ENCODE results near the gene TLL1.

TLL1 gene

GRCh38 chr4:165982934-165983333, 109.9 kb downstream of the TLL1 start:
- DNase-seq = no peak

GRCh38 chr4:165986956-165987698, 114.1 kb downstream of the TLL1 start:
- no peak for DNase-seq

GRCh38 chr4:165991325-165992180, 118.5 kb downstream of the TLL1 start:
- no peak for DNase-seq

GRCh38 chr4:165992283-165992682, 119.2 kb downstream of the TLL1 start:
- no peak for DNase-seq

GRCh38 chr4:165994701-165995100, 121.7 kb downstream of the TLL1 start:
- DNase-seq = no peak

- no peak for DNase-seq
Measured at GRCh38 chr4:166003811-166004210, 130.8 kb downstream of the TLL1 start.

GRCh38 chr4:166006217-166006616, 133.2 kb downstream of the TLL1 start:
- no peak for DNase-seq

GRCh38 chr4:166008510-166008909, 135.5 kb downstream of the TLL1 start:
- DNase-seq = no peak

- DNase-seq = no peak
Measured at GRCh38 chr4:166012129-166013030, 139.3 kb downstream of the TLL1 start.

GRCh38 chr4:166014411-166014810, 141.4 kb downstream of the TLL1 start:
- DNase-seq = no peak

- no peak for DNase-seq
Measured at GRCh38 chr4:166017804-166018203, 144.8 kb downstream of the TLL1 start.

GRCh38 chr4:166019441-166020220, 146.6 kb downstream of the TLL1 start:
- DNase-seq = no peak

- DNase-seq = no peak
Measured at GRCh38 chr4:166021617-166022016, 148.6 kb downstream of the TLL1 start.

GRCh38 chr4:166034965-166035364, 161.9 kb downstream of the TLL1 start:
- DNase-seq = no peak

GRCh38 chr4:166039822-166040221, 166.8 kb downstream of the TLL1 start:
- no peak for DNase-seq

- no peak for DNase-seq
Measured at GRCh38 chr4:166042510-166043055, 169.5 kb downstream of the TLL1 start.

- no peak for DNase-seq
Measured at GRCh38 chr4:166043801-166044200, 170.8 kb downstream of the TLL1 start.

- DNase-seq = no peak
Measured at GRCh38 chr4:166044871-166045270, 171.8 kb downstream of the TLL1 start.

- DNase-seq = no peak
Measured at GRCh38 chr4:166045457-166045856, 172.4 kb downstream of the TLL1 start.

- DNase-seq = no peak
Measured at GRCh38 chr4:166049036-166049435, 176.0 kb downstream of the TLL1 start.

- DNase-seq = peak; percentile 6
Measured at GRCh38 chr4:166064721-166065120, 191.7 kb downstream of the TLL1 start.

GRCh38 chr4:166065324-166065723, 192.3 kb downstream of the TLL1 start:
- DNase-seq = no peak

Measured in NCI-H1048 (cell line).